GM12874 (cell line): ENCODE data around the gene ZFYVE28.

Source experiments
- CTCF ChIP-seq: IDR thresholded peaks from 2 replicates; pipeline ENCODE4 v1.5.1; 2011; ENCODE audit warnings: low read depth, mild to moderate bottlenecking, control low read depth, low read length, moderate library complexity; ENCODE audit not compliant: insufficient read depth

The ZFYVE28 gene

GRCh38 chr4:2290974-2291704 is 127.3 kb downstream of the ZFYVE28 start:
- no peak for TF ChIP-seq CTCF

GRCh38 chr4:2290488-2290887 is 128.0 kb downstream of the ZFYVE28 start:
- no peak for TF ChIP-seq CTCF

- no peak for TF ChIP-seq CTCF
Observed at GRCh38 chr4:2289955-2290333, 128.5 kb downstream of the ZFYVE28 start.

DNA sequence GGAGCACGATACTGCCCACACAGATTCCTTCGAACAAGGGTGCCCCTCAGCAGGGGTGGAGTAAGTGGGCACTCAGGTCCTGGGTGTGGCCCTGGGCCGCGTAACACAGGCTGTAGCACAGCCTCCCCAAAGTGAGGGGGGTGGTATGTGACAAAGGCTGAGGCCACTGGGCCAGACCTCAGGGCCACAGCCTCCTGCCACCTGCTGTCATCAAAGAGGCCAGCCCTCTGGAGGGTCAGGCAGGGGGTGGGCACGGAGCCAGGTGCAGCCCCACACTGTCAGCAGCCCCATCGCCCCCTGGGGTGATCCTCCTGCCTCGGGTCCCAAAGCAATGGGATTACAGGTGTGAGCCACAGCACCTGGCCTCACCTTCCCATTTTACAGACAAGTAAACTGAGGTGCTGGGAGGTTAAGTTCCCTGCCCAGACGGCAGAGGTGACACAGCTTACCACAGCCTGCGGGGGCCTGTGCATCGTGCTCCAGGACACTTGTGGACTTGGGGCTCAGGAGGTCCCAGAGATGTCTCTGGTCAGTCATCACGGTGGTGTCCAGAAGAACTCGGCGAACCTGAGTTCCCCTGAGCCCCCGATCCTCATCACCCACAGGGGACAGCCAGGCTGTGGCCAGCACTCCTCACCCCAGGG is 129.0 kb downstream of the ZFYVE28 start:
- no peak for TF ChIP-seq CTCF

DNA sequence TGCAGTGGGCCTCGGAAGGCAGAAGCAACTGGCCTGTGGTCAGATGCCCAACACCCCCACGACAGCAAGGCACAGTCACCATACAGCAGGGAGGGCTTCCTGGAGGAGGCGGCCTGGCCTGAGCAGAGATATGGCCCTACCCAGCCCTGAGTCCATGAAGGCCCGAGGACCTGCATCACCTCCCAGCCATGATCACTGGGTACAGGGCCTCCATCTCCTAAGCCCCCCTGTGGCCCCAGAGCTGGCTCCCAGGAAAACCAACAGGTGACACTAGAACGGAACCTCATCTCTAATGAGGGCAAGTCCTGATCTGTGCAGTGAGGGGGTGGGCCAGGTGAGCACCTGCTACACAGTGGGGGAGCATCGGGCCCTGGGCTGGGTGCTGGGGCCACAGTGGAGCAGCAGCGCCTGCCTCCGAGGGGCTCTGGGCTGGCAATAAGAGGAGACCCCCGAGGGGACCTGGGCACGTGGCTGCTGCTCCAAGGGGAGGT is 130.3 kb downstream of the ZFYVE28 start:
- TF ChIP-seq CTCF: no peak

- TF ChIP-seq CTCF: no peak
Observed at GRCh38 chr4:2287594-2287915, 130.9 kb downstream of the ZFYVE28 start.

DNA sequence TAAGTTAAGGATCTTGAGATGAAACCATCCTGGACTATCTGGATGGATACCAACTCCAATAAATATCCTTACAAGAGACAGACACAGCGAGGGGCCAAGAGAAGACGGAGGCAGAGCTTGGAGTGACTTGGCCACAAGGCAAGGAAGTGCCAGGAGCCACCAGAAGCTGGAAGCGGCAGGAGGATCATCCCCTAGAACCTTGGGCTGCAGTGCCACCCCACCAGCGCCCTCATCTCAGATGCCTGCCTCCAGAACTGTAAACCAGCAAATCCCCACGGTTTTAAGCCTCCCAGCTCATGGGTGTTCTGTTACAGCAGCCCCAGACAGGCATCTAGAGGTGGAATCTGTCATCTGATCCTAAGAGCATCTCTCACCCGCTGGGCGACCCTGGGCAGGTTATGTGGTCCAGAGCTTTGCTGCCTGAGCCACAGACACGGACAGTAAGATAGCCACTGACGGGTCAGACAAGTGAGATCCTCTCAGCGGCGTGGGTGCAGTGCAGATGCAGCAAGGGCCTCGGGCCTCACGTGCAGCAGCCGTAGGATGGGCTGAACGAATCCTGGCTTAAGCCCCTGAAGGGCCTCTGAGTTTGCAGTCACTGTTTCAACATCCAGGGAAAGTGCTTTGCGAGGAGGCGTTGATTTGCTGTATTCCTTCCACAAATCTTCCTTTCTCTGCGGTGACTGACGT is 131.4 kb downstream of the ZFYVE28 start:
- no peak for TF ChIP-seq CTCF
